HL-60 (cell line): ENCODE results near the gene CBFA2T2.

Source experiments
- POLR2AphosphoS5 ChIP-seq: IDR thresholded peaks from 2 replicates; pipeline ENCODE4 v1.6.1; 2012; ENCODE audit warnings: low read depth
- TF ChIP-seq, protein P1 (sequence below): IDR thresholded peaks from one replicate; pipeline ENCODE4 v1.5.1; 2011; ENCODE audit warnings: low read length, control low read depth, inconsistent platforms; ENCODE audit not compliant: insufficient read depth

DNA sequence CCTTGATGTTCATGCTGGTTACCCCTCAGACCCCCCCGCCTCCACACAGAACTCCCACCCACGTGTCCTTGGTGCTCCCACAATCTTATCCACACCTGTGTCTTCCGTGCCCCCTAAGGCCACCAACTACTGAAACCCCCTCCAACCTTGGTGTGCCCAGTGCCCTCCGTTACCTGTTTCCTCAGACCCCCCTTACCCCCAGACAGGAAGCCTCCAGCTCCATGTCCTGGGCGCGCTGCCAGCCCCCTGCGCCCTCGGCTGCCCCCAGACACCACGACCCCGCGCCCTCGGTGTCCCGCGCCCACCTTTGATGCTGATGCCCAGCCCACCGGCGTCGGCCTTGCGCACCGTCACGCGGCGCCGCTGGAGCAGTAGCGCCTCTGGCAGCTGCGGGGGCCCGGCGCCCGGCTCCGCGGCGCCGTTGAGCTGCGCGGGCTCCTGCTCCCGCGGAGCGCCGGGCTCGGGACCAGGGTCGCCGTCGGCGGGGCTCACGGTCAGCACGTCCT is 46.8 kb upstream of the CBFA2T2 start:
- no peak for TF ChIP-seq POLR2AphosphoS5
- TF ChIP-seq, protein P1, sequence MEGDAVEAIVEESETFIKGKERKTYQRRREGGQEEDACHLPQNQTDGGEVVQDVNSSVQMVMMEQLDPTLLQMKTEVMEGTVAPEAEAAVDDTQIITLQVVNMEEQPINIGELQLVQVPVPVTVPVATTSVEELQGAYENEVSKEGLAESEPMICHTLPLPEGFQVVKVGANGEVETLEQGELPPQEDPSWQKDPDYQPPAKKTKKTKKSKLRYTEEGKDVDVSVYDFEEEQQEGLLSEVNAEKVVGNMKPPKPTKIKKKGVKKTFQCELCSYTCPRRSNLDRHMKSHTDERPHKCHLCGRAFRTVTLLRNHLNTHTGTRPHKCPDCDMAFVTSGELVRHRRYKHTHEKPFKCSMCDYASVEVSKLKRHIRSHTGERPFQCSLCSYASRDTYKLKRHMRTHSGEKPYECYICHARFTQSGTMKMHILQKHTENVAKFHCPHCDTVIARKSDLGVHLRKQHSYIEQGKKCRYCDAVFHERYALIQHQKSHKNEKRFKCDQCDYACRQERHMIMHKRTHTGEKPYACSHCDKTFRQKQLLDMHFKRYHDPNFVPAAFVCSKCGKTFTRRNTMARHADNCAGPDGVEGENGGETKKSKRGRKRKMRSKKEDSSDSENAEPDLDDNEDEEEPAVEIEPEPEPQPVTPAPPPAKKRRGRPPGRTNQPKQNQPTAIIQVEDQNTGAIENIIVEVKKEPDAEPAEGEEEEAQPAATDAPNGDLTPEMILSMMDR = no peak
